HG02973 (cell line): ENCODE measurements around the gene GBGT1.
"Not testable (repeated sequence)": the region's sequence is repeated elsewhere in the genome, so short reads cannot be mapped to it uniquely, and the experiment has no call there.

Experiments used
- ATAC-seq: cut with Tn5 transposase; IDR thresholded peaks from one replicate; pipeline ENCODE4 v1.9.1; 2021; ENCODE audit warnings: moderate library complexity; ENCODE audit not compliant: unreplicated experiment

The GBGT1 gene

GRCh38 chr9:133199648-133200321 lies 36.1 kb upstream of the GBGT1 start:
- no peak for ATAC-seq

GRCh38 chr9:133195029-133195428 lies 31.3 kb upstream of the GBGT1 start:
- ATAC-seq: no peak

- ATAC-seq: no peak
Observed at GRCh38 chr9:133194597-133194996, 30.9 kb upstream of the GBGT1 start.

- no peak for ATAC-seq
Observed at GRCh38 chr9:133191989-133192388, 28.3 kb upstream of the GBGT1 start.

GRCh38 chr9:133189826-133190225 lies 26.1 kb upstream of the GBGT1 start:
- no peak for ATAC-seq

GRCh38 chr9:133188843-133189180 lies 25.1 kb upstream of the GBGT1 start:
- ATAC-seq: no peak

- no peak for ATAC-seq
Observed at GRCh38 chr9:133188006-133188842, 24.5 kb upstream of the GBGT1 start.

- no peak for ATAC-seq
Observed at GRCh38 chr9:133187561-133188005, 23.9 kb upstream of the GBGT1 start.

GRCh38 chr9:133186736-133187135 lies 23.0 kb upstream of the GBGT1 start:
- no peak for ATAC-seq

- no peak for ATAC-seq
Observed at GRCh38 chr9:133184971-133185370, 21.3 kb upstream of the GBGT1 start.

GRCh38 chr9:133182151-133182550 lies 18.4 kb upstream of the GBGT1 start:
- no peak for ATAC-seq

- no peak for ATAC-seq
Observed at GRCh38 chr9:133181561-133181960, 17.8 kb upstream of the GBGT1 start.

- no peak for ATAC-seq
Observed at GRCh38 chr9:133180953-133181352, 17.2 kb upstream of the GBGT1 start.

GRCh38 chr9:133173056-133173455 lies 9.3 kb upstream of the GBGT1 start:
- ATAC-seq: no peak

GRCh38 chr9:133171161-133171961 lies 7.6 kb upstream of the GBGT1 start:
- no peak for ATAC-seq

GRCh38 chr9:133170716-133171115 lies 7.0 kb upstream of the GBGT1 start:
- ATAC-seq: no peak

- not testable (repeated sequence) for ATAC-seq
Observed at GRCh38 chr9:133169687-133170086, 6.0 kb upstream of the GBGT1 start.

- no peak for ATAC-seq
Observed at GRCh38 chr9:133169102-133169501, 5.4 kb upstream of the GBGT1 start.

GRCh38 chr9:133168432-133168831 lies 4.7 kb upstream of the GBGT1 start:
- ATAC-seq: no peak

GRCh38 chr9:133167769-133168168 lies 4.1 kb upstream of the GBGT1 start:
- ATAC-seq: no peak

GRCh38 chr9:133167096-133167730 lies 3.5 kb upstream of the GBGT1 start:
- ATAC-seq: no peak
